GM12872 (cell line): ENCODE data around the gene FANCL.

Source experiments
- CTCF ChIP-seq: IDR thresholded peaks from 3 replicates; pipeline ENCODE4 v1.5.1; 2011; ENCODE audit warnings: low read depth, mild to moderate bottlenecking, low read length, moderate library complexity; ENCODE audit not compliant: insufficient read depth

FANCL gene

DNA sequence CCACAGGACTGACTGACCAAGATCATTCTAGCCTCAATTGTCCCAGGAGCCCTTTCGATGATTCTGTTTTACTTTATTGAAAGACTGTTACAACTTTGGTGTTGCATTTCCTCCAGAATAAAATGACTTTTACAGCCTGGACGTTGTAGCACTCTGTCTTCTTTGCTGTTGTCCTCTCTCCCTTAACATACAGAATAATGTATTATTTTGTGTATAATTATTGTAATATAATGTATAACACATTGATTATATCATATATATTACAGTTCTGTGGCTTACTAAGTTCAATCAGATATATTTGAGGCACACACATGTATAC is 380 bp upstream of the FANCL start:
- no peak for TF ChIP-seq CTCF

GRCh38 chr2:58239243-58239925 is 1.7 kb downstream of the FANCL start:
- TF ChIP-seq CTCF = no peak

DNA sequence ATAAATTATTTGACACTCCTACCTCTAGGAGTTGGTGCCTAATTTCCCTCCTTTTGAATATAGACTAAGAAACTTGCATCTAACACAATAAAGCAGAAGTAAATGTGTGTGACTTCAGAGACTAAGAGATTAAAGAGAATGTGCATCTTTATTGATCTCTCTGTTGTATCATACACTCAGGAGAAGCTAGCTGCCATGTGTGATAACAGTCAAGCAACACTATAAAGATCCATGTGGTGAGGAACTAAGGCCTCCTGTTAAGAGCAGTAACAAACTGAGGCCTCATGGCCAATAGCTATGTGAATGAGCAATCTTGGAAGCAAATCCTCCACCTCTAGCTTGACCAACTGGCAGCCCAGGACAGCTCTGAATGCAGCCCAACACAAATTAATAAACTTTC is 3.4 kb downstream of the FANCL start:
- TF ChIP-seq CTCF = no peak

DNA sequence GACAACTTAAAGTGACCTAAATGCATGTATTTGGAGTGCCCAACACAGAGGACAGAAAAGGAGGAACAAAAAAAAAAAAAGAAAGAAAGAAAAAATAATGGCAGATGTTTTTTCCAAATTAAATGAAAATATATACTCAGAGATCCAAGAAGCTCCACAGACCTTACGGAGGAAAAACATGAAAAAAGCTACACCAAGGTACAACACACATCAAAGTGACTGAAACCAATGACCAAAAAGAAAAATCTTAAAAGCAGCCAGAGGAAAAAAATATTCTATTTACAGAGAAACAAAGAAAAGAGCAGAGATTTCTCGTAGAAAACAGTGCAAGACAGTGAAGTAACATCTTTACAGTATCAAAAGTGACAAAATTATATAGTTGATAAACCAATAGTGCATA is 5.1 kb downstream of the FANCL start:
- TF ChIP-seq CTCF = no peak

- TF ChIP-seq CTCF = no peak
These were observed 6.0 kb downstream of the FANCL start for GRCh38 chr2:58235170-58235569.

DNA sequence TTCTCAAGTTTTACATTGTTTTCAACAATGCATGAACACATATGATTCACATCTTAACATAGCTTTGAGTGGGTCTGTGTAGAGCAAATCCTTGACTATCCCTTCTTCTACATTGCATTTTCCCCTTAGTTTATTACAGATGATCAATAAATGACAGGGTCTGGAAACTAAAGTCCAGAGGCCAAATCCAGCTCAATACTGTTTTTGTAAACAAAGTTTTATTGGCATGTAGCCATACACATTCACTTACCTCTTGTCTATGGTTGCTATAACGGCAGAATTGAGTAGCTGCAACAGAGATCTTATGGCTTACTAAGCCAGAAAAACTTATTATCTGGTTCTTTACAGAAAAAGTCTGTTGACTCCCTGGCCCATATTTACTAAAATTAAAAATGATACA is 12.8 kb downstream of the FANCL start:
- TF ChIP-seq CTCF = no peak

DNA sequence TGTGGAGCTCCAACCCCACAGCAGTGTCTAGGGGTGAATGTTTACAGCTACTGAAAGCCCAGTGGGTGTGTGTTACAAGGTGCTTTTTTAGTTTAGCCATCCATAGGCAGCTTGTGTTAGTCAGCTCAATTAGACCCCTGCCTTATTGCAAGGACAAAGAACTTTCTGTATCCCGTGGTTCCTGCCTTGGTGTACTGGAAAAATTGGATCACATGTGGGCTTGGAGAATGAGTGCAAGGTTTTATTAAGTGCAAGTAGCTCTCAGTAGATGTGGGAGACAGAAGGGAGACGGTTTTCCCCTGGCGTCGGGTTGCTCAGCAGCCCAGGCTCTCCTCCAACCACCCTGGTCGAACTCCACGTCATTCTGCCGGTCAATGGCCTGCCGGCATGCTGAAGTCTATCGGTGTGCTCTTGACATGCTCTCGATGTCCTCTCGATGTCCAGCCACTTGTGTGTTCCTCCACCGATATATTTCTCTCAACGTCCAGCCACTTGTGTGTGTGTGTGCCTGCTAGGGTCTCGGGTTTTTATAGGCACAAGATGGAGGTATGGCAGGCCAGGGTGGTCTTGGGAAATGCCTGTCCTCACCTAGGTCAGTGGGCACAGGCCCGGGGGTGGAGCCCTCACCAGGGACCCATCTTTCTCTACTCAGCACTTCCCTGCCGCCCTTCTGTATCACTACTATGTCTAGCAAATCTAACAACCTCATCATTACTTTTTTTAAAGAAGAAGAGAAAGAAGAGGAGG is 13.8 kb downstream of the FANCL start:
- no peak for TF ChIP-seq CTCF
